Measurements from ENCODE around the gene WFIKKN1. TPM values are rescaled to one million over a fixed set of nuclear protein-coding genes. Genes with fewer than 3 reads are reported as not detected.

Gene WFIKKN1
- total RNA-seq, 1 donor from 2014 or later = 0.94 TPM

DNA sequence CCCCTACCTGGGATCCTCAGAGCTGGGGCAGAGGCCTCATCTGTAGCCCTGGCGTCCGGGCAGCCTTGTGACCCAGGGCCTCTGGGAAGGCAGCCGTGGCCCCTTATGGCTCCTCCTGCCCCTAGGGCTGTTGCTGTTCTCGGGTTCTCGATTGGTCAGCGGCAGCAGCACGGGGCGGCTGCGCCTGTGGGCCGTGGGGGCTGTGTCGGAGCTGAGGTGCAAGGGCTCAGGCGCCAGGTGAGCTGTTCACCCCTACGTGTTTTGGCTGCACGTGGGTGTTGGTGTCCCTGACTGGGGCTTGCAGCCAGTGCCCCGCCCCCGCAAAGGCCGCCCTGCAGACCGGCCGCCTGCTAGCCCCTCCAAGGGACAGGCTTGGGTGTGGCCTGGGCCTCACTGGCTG lies 31.3 kb downstream of the WFIKKN1 start:
- H3K9me3 Mint-ChIP-seq = no peaks in the 10 kb centered on the region
- H3K36me3 Mint-ChIP-seq = no peaks in the 10 kb centered on the region
- H3K27ac Mint-ChIP-seq = no peak overlapping the region
- peaks cover 5% of the 10 kb centered on the region for H3K4me1 Mint-ChIP-seq
- H3K4me3 Mint-ChIP-seq = no peak overlapping the region
- DNase-seq (ENCODE audit: low spot score in 2 of 2, unreplicated experiment in 2 of 2) = no peak
- no peak for TF ChIP-seq CTCF (IDR thresholded peaks at IDR 0.05; ENCODE audit: unreplicated experiment)
- no peaks in the 10 kb centered on the region for H3K27me3 Mint-ChIP-seq (ENCODE audit: low read depth)

DNA sequence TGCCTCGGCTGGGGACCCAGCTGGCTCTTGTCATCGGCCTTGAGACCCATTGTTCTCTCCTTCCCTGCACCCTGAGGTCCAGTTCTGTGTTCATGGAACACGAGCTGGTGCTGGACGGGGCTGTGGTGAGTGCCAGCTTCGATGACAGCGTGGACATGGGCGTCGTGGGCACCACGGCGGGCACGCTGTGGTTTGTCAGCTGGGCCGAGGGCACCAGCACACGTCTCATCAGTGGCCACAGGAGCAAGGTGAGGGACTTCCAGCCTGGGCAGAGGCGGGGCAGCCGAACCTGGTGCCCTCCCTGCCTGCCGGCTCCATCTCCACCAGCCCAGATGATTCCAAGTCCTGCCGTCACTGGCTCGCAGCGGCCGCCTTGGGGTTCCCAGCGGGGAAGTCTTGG lies 31.8 kb downstream of the WFIKKN1 start:
- Mint-ChIP-seq H3K36me3 (no peaks in the 10 kb centered on the region), H3K27me3 (ENCODE audit: low read depth) (no peaks in the 10 kb centered on the region), H3K4me3 (no peak overlapping the region), H3K4me1 (peaks cover 6% of the 10 kb centered on the region), H3K27ac (no peak overlapping the region), H3K9me3 (no peaks in the 10 kb centered on the region)
- DNase-seq (ENCODE audit: low spot score in 2 of 2, unreplicated experiment in 2 of 2) = no peak
- TF ChIP-seq CTCF (IDR thresholded peaks at IDR 0.05; ENCODE audit: unreplicated experiment) = no peak

DNA sequence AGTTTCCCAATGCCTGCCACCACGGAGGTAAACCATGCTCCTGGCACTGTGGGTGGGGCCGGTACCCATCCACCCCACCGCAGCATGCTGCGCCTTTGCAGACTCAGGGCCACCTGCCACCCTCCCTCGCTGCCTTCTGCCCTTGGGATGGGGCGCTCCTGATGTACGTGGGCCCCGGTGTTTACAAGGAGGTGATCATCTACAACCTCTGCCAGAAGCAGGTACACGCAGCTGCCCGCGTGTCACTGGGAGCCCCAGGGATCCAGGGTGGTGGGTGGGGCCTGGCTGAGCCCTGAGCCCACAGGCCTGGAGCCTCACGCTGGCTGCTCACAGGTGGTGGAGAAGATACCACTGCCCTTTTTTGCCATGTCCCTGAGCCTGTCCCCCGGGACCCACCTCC lies 35.8 kb downstream of the WFIKKN1 start:
- no peak for DNase-seq (ENCODE audit: low spot score in 2 of 2, unreplicated experiment in 2 of 2)
- no peaks in the 10 kb centered on the region for H3K27me3 Mint-ChIP-seq (ENCODE audit: low read depth)
- no peak overlapping the region for H3K27ac Mint-ChIP-seq
- H3K4me1 Mint-ChIP-seq = peaks cover 5% of the 10 kb centered on the region
- no peaks in the 10 kb centered on the region for H3K9me3 Mint-ChIP-seq
- TF ChIP-seq CTCF (IDR thresholded peaks at IDR 0.05; ENCODE audit: unreplicated experiment) = no peak
- peaks cover 2% of the 10 kb centered on the region for H3K36me3 Mint-ChIP-seq
- no peak overlapping the region for H3K4me3 Mint-ChIP-seq

DNA sequence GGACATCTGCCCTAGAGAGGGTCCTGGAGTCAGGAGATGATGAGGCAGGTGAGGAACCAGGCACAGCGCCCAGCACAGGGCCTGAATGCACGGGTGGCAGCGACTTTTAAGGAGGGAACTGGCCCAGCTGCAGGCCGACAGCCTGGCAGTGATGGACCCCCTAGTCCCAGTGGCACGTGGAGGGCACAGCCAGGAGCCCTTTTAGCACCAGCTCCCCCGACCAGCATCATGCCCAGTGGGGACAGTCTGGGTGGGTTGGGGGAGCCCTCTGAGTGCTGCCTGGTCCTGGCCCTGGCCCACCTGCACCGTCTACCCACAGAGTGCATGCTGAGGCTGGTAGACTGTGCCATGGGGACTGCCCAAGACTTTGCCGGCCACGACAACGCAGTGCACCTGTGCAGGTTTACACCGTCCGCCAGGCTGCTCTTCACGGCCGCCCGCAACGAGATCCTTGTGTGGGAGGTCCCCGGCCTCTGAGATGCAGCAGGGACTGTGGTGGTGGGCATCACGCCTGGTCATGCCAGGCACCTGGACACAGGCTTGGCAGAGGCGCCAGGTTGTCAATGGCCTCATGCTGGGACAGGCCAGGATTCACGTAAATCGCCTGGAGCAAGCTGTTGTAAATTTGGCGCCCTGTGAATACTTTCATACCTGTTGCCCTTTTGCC lies 36.5 kb downstream of the WFIKKN1 start:
- H3K9me3 Mint-ChIP-seq = no peaks in the 10 kb centered on the region
- H3K27ac Mint-ChIP-seq = peak overlapping the region; percentile 61
- peaks cover 2% of the 10 kb centered on the region for H3K36me3 Mint-ChIP-seq
- H3K4me3 Mint-ChIP-seq = peak overlapping the region; percentile 74
- no peak for TF ChIP-seq CTCF (IDR thresholded peaks at IDR 0.05; ENCODE audit: unreplicated experiment)
- no peak for DNase-seq (ENCODE audit: low spot score in 2 of 2, unreplicated experiment in 2 of 2)
- no peaks in the 10 kb centered on the region for H3K27me3 Mint-ChIP-seq (ENCODE audit: low read depth)
- peaks cover 5% of the 10 kb centered on the region for H3K4me1 Mint-ChIP-seq

DNA sequence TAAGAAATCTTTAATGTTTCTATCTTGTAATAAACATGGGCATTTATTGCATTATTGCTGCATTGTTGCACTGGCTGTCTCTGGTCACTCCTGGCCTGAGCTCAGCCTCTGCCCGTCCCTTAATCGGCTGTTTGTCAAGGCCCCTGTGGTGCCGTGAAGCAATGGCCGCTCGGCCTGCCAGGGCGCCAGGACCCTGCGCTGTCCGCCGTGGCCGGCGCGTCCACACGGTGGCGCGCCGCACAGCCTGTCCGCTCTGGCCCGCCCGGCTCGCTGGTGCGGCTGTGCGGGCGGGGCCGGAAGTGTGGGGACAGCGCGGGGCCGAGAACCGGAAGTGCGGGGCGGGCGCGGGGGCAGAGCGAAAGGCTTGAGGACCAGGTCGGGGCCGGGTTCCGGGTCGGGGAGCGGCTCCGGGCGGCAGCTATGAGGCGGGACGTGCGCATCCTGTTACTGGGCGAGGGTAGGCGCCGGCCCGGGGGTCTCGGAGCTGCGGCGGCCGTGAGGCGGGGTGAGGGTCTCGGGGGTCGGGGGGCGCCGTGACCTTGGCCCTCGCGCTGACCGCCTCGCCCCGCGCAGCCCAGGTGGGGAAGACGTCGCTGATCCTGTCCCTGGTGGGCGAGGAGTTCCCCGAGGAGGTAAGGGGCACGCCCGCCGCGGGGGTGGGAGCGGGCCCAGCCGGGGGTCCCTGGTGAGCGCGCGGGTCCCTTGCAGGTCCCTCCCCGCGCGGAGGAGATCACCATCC lies 37.2 kb downstream of the WFIKKN1 start, which contains the start of gene RHOT2:
TSS of gene RHOT2 (plus strand) at position 353 of the 739 bp plus-strand sequence. CDS start at position 421, 68 bp downstream.
- H3K4me1 Mint-ChIP-seq = peaks cover 5% of the 10 kb centered on the region
- peaks cover 2% of the 10 kb centered on the region for H3K36me3 Mint-ChIP-seq

More for the DNA sequence above, 37.2 kb downstream of the WFIKKN1 start, which contains the start of gene RHOT2:
- Mint-ChIP-seq H3K4me3 (peak within 1 kb of the TSS; percentile 74), H3K27me3 (ENCODE audit: low read depth) (no peaks in the 10 kb centered on the region), H3K27ac (peak within 1 kb of the TSS; percentile 61), H3K9me3 (no peaks in the 10 kb centered on the region)
- peak; percentile 91 to 92 for DNase-seq (ENCODE audit: low spot score in 2 of 2, unreplicated experiment in 2 of 2)
- TF ChIP-seq CTCF (IDR thresholded peaks at IDR 0.05; ENCODE audit: unreplicated experiment) = peak; percentile 58

Data from mesothelial cell of epicardium (in vitro differentiated cells).